ENCODE results near the gene MYL9.

DNA sequence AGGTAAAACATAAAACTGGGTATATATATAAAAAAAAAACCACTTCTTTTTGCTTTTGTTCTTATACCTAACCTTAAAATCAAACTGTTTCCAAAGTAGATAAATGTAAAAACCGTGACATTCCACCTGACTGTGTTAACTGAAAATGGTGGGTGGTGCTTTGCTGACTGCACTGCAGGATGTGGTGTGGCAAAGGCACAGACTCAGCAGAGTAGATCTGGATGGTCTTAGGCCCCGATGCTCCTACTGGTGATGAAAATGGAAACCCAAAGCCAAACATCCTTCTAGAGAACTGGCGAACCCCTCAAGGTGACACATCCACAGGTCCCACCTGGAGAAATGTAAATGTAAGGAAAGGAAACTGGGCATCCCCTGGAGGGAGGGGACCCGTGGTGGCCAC, 41.0 kb downstream of the MYL9 start:
- TF ChIP-seq CTCF (IDR thresholded peaks at IDR 0.05) = no peak
- no peak for TF ChIP-seq POLR2A (IDR thresholded peaks at IDR 0.05)

All from body of pancreas (tissue), 4 donors.